Pulmonary artery endothelial cell (primary cell): ENCODE data around the gene RAPSN. TPM values are rescaled to one million over a fixed set of nuclear protein-coding genes. Genes with fewer than 3 reads are reported as not detected.
A peak's percentile ranks its signal among the peaks of the same experiment; 100 is the strongest.

Experiments
- DNase-seq: peaks from one replicate; pipeline ENCODE4 v3.0.0-alpha.2; 2011; ENCODE audit warnings: low read depth, low spot score
- total RNA-seq: library from RNA; depleted of rRNA; stranded (reverse); fragments of >200 nt; gene quantifications from 2 replicates; pipeline ENCODE4 v1.2.3, GENCODE V29; 2014

The RAPSN gene
- total RNA-seq, 1 donor from 2014 or later, result 0.26 TPM

- DNase-seq, result no peak
Observed at GRCh38 chr11:47434011-47434786, 14.7 kb downstream of the RAPSN start.

DNA sequence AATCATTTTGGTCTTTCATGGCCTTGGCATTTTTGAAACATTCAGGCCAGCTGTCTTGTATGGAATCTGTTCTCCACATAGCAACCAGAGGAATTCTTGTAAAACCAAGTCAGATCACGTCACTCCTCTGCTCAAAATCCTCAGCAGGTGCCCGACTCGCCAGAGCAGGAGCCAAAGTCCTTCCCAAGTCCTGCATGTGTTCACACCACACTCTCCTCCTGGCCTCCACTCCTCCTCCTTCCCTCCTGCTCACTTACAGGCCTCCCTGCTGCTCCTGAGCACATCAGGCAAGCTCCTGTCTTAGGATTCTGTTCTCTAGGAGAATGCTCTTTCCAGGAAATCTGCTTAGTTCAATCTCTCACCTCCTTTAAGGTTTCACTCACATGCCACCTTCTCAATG lies 15.8 kb downstream of the RAPSN start:
- DNase-seq, result no peak

GRCh38 chr11:47431356-47432083 lies 17.4 kb downstream of the RAPSN start:
- DNase-seq, result no peak

- no peak for DNase-seq
Observed at GRCh38 chr11:47430524-47430923, 18.4 kb downstream of the RAPSN start.

DNA sequence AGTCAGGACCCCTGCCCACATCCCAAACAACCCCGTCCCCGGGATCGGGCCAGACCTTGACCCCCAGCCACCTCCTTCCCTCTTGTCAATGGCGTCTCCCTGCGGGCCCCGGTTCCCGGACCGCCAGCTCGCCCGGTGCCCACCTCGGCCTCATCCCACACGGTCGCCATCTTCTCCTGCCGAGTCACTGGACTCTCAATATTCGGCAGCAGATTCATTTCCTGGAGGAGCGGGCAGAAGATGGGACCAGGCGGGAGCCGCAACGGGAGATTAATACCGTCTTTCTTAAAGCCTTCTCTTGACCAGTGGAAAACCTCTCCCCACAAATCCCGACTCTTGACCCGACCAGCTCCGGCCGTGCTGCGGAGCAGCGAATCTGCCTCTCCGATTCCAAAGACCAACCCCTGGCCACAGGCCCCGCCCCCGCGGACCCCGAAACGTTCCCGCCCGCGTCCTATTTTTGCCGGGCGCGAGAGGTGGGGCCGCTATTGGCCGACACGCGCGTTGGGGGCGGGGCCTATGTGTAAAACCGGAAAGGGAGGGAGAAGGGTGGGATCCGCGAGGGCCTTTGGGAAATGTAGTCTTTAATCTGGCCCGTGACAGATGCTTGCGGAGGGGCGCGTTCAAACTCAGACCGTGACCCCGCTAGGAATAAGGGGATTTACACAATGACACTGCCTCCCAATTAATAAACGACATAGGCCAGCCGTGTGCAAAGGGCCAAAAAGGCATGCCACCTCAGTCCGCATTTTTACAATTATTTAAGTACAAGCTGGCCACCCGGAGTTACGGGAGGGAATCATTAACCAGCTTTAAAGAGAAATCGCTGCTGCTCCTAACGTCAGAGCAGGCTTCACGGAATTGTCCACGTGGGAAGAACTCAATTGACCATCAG lies 22.6 kb downstream of the RAPSN start, which contains the start of gene PSMC3:
Gene PSMC3 (minus strand): TSS at position 378 of the 895 bp plus-strand sequence. CDS start 160 bp downstream, at position 218.
- DNase-seq, result peak; percentile 82

DNA sequence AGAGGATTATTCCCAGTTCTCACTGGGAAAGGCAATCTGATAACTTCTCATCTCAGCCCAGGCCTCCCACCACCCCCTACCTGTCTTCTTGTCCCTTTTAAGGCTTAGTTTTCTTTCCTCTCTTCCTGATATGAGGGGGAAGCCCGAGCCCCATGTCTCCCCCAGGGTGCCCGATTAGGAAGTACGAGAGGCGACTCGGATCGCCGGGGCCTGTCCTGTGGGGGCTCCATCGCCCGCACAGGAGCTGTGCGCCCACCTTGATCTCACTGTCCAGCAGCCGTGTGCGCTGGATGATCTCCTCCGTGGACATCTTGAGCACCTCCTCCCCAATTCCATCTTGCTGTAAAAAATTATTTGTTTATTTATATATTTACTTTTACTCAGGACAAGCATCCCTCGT lies 23.3 kb downstream of the RAPSN start:
- no peak for DNase-seq

GRCh38 chr11:47418454-47419259 lies 30.3 kb downstream of the RAPSN start:
- no peak for DNase-seq

GRCh38 chr11:47417712-47418111 lies 31.2 kb downstream of the RAPSN start:
- no peak for DNase-seq

GRCh38 chr11:47415949-47416472 lies 32.9 kb downstream of the RAPSN start:
- peak; percentile 78 for DNase-seq

DNA sequence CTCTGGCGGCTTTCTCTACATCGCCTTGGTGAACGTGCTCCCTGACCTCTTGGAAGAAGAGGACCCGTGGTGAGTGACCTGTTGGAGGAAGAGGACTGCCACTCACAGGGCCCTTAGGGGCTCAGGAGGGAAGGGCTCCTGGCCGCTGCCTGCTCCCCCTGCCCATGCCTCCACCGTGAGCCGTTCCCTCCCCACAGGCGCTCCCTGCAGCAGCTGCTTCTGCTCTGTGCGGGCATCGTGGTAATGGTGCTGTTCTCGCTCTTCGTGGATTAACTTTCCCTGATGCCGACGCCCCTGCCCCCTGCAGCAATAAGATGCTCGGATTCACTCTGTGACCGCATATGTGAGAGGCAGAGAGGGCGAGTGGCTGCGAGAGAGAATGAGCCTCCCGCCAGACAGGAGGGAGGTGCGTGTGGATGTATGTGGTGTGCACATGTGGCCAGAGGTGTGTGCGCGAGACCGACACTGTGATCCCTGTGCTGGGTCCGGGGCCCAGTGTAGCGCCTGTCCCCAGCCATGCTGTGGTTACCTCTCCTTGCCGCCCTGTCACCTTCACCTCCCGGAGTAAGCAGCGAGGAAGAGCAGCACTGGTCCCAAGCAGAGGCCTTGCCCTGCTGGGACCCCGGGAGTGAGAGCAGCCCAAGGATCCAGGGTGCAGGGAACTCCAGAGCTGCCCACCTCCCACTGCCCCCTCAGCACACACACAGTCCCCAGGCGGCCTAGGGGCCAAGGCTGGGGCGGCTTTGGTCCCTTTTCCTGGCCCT lies 33.7 kb downstream of the RAPSN start:
- no peak for DNase-seq

GRCh38 chr11:47414685-47415070 lies 34.3 kb downstream of the RAPSN start:
- DNase-seq, result no peak

GRCh38 chr11:47413908-47414684 lies 34.8 kb downstream of the RAPSN start:
- DNase-seq, result no peak

DNA sequence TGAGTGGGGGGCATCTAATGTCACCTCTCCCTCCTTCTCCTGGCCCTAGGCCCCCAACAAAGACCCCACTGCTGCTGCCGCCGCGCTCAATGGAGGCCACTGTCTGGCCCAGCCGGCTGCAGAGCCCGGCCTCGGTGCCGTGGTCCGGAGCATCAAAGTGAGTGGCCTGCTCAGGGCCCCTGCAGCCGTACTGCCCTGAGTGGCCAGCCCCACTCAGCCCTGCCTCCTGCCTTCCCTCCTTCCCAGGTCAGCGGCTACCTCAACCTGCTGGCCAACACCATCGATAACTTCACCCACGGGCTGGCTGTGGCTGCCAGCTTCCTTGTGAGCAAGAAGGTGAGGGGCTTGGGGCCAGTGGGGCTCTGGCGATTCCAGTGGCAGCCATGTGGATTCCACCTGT lies 35.6 kb downstream of the RAPSN start:
- DNase-seq, result no peak

GRCh38 chr11:47411884-47412746 lies 36.8 kb downstream of the RAPSN start:
- DNase-seq, result no peak

- DNase-seq, result no peak
Observed at GRCh38 chr11:47410370-47411264, 38.3 kb downstream of the RAPSN start.

- DNase-seq, result no peak
Observed at GRCh38 chr11:47409440-47410369, 39.2 kb downstream of the RAPSN start.
